GM23338 (cell line): ENCODE measurements around the gene IDS. TPM values are rescaled to one million over a fixed set of nuclear protein-coding genes. Genes with fewer than 3 reads are reported as not detected.

Source experiments
- ATAC-seq: fragments of 200-7000 bp; cut with Tn5 transposase; 3 replicates; pipeline ENCODE4 v1.9.1; 2020
- DNase-seq: peaks from one replicate; pipeline ENCODE4 v3.0.0-alpha.2; 2015; ENCODE audit warnings: low spot score
- H2AFZ ChIP-seq: fragments of 200-600 bp; sonication (generic); 2 replicates; pipeline ENCODE4 v1.8.0; 2016; ENCODE audit warnings: antibody characterized with exemption, mild to moderate bottlenecking, moderate library complexity
- H3F3A ChIP-seq: fragments of 200-600 bp; sonication (generic); replicated peaks from 2 replicates; pipeline ENCODE4 v1.8.0; 2017; ENCODE audit warnings: antibody characterized with exemption, mixed run types, low read depth
- H3K27ac ChIP-seq: fragments of 200-600 bp; sonication (generic); 2 replicates; pipeline ENCODE4 v1.6.1; 2016; ENCODE audit warnings: low read depth
- H3K27me3 ChIP-seq: fragments of 200-600 bp; sonication (generic); 2 replicates; pipeline ENCODE4 v1.8.0; 2016; ENCODE audit warnings: mild to moderate bottlenecking, mixed run types, moderate library complexity; ENCODE audit not compliant: insufficient read depth
- H3K36me3 ChIP-seq: fragments of 200-600 bp; sonication (generic); 2 replicates; pipeline ENCODE4 v1.8.0; 2016; ENCODE audit warnings: mild to moderate bottlenecking; ENCODE audit not compliant: insufficient read depth
- H3K4me1 ChIP-seq: fragments of 200-600 bp; sonication (generic); 2 replicates; pipeline ENCODE4 v1.8.0; 2016; ENCODE audit warnings: mild to moderate bottlenecking, moderate library complexity; ENCODE audit not compliant: insufficient read depth
- H3K4me2 ChIP-seq: fragments of 200-600 bp; sonication (generic); 2 replicates; pipeline ENCODE4 v1.7.1; 2017; ENCODE audit warnings: mixed run types
- H3K4me3 ChIP-seq: fragments of 200-600 bp; sonication (generic); 2 replicates; pipeline ENCODE4 v1.6.1; 2016; ENCODE audit warnings: mixed run types
- H3K79me2 ChIP-seq: fragments of 200-600 bp; sonication (generic); replicated peaks from 2 replicates; pipeline ENCODE4 v1.8.0; 2017; ENCODE audit warnings: mild to moderate bottlenecking; ENCODE audit not compliant: insufficient read depth
- H3K9me2 ChIP-seq: fragments of 200-600 bp; sonication (generic); 2 replicates; pipeline ENCODE4 v1.8.0; 2017; ENCODE audit not compliant: insufficient read depth
- H4K20me1 ChIP-seq: fragments of 200-600 bp; sonication (generic); replicated peaks from 2 replicates; pipeline ENCODE4 v1.8.0; 2017; ENCODE audit warnings: mild to moderate bottlenecking; ENCODE audit not compliant: insufficient read depth
- H3K27ac Mint-ChIP-seq: 2 replicates; pipeline ENCODE4 v1.8.0; 2020; ENCODE audit warnings: inconsistent platforms, mild to moderate bottlenecking, moderate library complexity, mixed read lengths
- H3K27me3 Mint-ChIP-seq: 3 replicates; pipeline ENCODE4 v1.8.0; 2022; ENCODE audit warnings: low read depth, mild to moderate bottlenecking, moderate library complexity, mixed read lengths, inconsistent platforms; ENCODE audit not compliant: insufficient read depth, poor library complexity
- H3K36me3 Mint-ChIP-seq: 3 replicates; pipeline ENCODE4 v1.8.0; 2021; ENCODE audit warnings: low read depth, mild to moderate bottlenecking, inconsistent platforms, moderate library complexity, mixed read lengths
- H3K4me1 Mint-ChIP-seq: 3 replicates; pipeline ENCODE4 v1.8.0; 2020; ENCODE audit warnings: mild to moderate bottlenecking, inconsistent platforms, mixed read lengths
- H3K4me3 Mint-ChIP-seq: 3 replicates; pipeline ENCODE4 v1.8.0; 2021; ENCODE audit warnings: moderate library complexity, mild to moderate bottlenecking, inconsistent platforms, mixed read lengths
- H3K9me3 Mint-ChIP-seq: 3 replicates; pipeline ENCODE4 v1.8.0; 2020; ENCODE audit warnings: moderate library complexity, mild to moderate bottlenecking, inconsistent platforms, mixed read lengths
- CREB1 ChIP-seq: fragments of 250-450 bp; sonication (Bioruptor Pico); IDR thresholded peaks from 2 replicates; pipeline ENCODE4 v1.5.0; 2020; ENCODE audit warnings: low read depth, mild to moderate bottlenecking, moderate library complexity
- EZH2 ChIP-seq: fragments of 200-600 bp; sonication (generic); IDR thresholded peaks from one replicate; pipeline ENCODE4 v1.8.0; 2017; ENCODE audit warnings: antibody characterized with exemption, mild to moderate bottlenecking, low read depth; ENCODE audit not compliant: unreplicated experiment
- EZH2phosphoT487 ChIP-seq: fragments of 200-600 bp; sonication (generic); IDR thresholded peaks from one replicate; pipeline ENCODE4 v1.8.1; 2018; ENCODE audit warnings: antibody characterized with exemption; ENCODE audit not compliant: unreplicated experiment
- JUNB ChIP-seq: IDR thresholded peaks from one replicate; pipeline ENCODE4 v1.6.1; 2016; ENCODE audit warnings: antibody characterized with exemption; ENCODE audit not compliant: unreplicated experiment
- NANOG ChIP-seq: IDR thresholded peaks from 2 replicates; pipeline ENCODE4 v1.6.1; 2016; ENCODE audit warnings: antibody characterized with exemption, borderline replicate concordance
- POLR2AphosphoS5 ChIP-seq: IDR thresholded peaks from 2 replicates; pipeline ENCODE4 v1.6.1; 2016; ENCODE audit warnings: antibody characterized with exemption, low read depth
- STAT1 ChIP-seq: IDR thresholded peaks from one replicate; pipeline ENCODE4 v1.6.1; 2016; ENCODE audit warnings: antibody characterized with exemption; ENCODE audit not compliant: unreplicated experiment
- ZNF114 ChIP-seq: fragments of 250-450 bp; sonication (Bioruptor Pico); IDR thresholded peaks from 2 replicates; pipeline ENCODE4 v1.5.0; 2020; ENCODE audit warnings: mild to moderate bottlenecking, moderate library complexity
- ZNF331 ChIP-seq: fragments of 250-450 bp; sonication (Bioruptor Pico); IDR thresholded peaks from 2 replicates; pipeline ENCODE4 v1.5.0; 2020; ENCODE audit warnings: low read depth, mild to moderate bottlenecking, moderate library complexity
- polyA plus RNA-seq: library from polyadenylated mRNA; unstranded; fragments of >200 nt; fragmentation: Nextera tagmentation; extraction: Ambion mirVana; gene quantifications from 2 replicates; pipeline ENCODE4 v1.2.1, GENCODE V29; 2016
- total RNA-seq: library from RNA; depleted of rRNA; stranded (reverse); fragments of >200 nt; shearing (Covaris generic); gene quantifications from 2 replicates; pipeline ENCODE4 v1.2.3, GENCODE V29; 2014
- TF ChIP-seq, protein P1 (sequence below): IDR thresholded peaks from 2 replicates; pipeline ENCODE4 v1.6.1; 2016; ENCODE audit warnings: antibody characterized with exemption
- TF ChIP-seq, protein P2 (sequence below): fragments of 250-450 bp; sonication (Bioruptor Pico); IDR thresholded peaks from 2 replicates; pipeline ENCODE4 v1.5.0; 2020; ENCODE audit warnings: mild to moderate bottlenecking, moderate library complexity
- TF ChIP-seq, protein P3 (sequence below), 2 experiments: fragments of 200-600 bp in 1 of 2; sonication (generic) in 1 of 2; conservative IDR thresholded peaks; 2 replicates each; pipeline versions ENCODE4 v1.5.1 to v1.6.1; 2016 to 2017; ENCODE audit warnings: antibody characterized with exemption in 2 of 2, low read depth in 2 of 2, mild to moderate bottlenecking in 2 of 2, moderate library complexity in 1 of 2
- TF ChIP-seq, protein P4 (sequence below): IDR thresholded peaks from one replicate; pipeline ENCODE4 v1.6.1; 2018; ENCODE audit warnings: antibody characterized with exemption; ENCODE audit not compliant: unreplicated experiment

The IDS gene
- total and polyA plus RNA-seq, 2 experiments from 2014 or later, result 8.2 to 12.3 TPM

DNA sequence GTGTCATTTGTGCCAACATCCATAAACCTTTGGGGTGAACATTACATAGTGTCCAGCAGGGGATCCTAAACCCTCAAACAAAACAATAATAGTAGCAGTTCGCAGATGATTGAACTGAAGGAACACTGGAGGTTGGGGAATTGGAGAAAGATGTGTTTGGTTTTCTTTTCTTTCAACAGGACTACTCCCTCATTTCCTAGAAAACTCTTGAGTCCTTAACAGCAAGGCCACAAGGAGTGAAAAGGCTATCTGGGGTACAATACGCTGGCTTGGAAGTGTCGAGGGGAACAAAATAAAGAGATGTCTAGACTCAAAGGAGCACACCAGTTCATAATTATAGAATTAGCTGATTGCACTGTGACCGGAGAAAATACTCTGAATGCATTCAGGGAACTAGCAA is 72.1 kb downstream of the IDS start:
- no peaks in the 10 kb centered on the region for H3K36me3 Mint-ChIP-seq
- no peaks in the 10 kb centered on the region; the same call in 2 of the 3 replicates for H3K4me1 Mint-ChIP-seq
- no peaks in the 10 kb centered on the region for H4K20me1 ChIP-seq
- H3F3A ChIP-seq, result no peaks in the 10 kb centered on the region
- no peak overlapping the region for H3K27ac Mint-ChIP-seq
- H3K79me2 ChIP-seq, result no peaks in the 10 kb centered on the region
- DNase-seq (no peak), ATAC-seq (no peak)
- no peak overlapping the region for H3K4me3 ChIP-seq
- H3K4me3 Mint-ChIP-seq, result no peak overlapping the region
- no peak overlapping the region for H3K4me2 ChIP-seq
- no peaks in the 10 kb centered on the region for H3K36me3 ChIP-seq
- H3K9me3 Mint-ChIP-seq, result peaks cover 3% of the 10 kb centered on the region; the same call in 2 of the 3 replicates
- TF ChIP-seq EZH2 (no peak), JUNB (no peak), POLR2AphosphoS5 (no peak), EZH2phosphoT487 (no peak), STAT1 (no peak), NANOG (no peak), ZNF331 (no peak), CREB1 (CRISPR knock-in tag) (no peak), ZNF114 (CRISPR knock-in tag) (no peak)
- TF ChIP-seq, protein P1, sequence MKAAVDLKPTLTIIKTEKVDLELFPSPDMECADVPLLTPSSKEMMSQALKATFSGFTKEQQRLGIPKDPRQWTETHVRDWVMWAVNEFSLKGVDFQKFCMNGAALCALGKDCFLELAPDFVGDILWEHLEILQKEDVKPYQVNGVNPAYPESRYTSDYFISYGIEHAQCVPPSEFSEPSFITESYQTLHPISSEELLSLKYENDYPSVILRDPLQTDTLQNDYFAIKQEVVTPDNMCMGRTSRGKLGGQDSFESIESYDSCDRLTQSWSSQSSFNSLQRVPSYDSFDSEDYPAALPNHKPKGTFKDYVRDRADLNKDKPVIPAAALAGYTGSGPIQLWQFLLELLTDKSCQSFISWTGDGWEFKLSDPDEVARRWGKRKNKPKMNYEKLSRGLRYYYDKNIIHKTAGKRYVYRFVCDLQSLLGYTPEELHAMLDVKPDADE, result no peak
- TF ChIP-seq, protein P2, sequence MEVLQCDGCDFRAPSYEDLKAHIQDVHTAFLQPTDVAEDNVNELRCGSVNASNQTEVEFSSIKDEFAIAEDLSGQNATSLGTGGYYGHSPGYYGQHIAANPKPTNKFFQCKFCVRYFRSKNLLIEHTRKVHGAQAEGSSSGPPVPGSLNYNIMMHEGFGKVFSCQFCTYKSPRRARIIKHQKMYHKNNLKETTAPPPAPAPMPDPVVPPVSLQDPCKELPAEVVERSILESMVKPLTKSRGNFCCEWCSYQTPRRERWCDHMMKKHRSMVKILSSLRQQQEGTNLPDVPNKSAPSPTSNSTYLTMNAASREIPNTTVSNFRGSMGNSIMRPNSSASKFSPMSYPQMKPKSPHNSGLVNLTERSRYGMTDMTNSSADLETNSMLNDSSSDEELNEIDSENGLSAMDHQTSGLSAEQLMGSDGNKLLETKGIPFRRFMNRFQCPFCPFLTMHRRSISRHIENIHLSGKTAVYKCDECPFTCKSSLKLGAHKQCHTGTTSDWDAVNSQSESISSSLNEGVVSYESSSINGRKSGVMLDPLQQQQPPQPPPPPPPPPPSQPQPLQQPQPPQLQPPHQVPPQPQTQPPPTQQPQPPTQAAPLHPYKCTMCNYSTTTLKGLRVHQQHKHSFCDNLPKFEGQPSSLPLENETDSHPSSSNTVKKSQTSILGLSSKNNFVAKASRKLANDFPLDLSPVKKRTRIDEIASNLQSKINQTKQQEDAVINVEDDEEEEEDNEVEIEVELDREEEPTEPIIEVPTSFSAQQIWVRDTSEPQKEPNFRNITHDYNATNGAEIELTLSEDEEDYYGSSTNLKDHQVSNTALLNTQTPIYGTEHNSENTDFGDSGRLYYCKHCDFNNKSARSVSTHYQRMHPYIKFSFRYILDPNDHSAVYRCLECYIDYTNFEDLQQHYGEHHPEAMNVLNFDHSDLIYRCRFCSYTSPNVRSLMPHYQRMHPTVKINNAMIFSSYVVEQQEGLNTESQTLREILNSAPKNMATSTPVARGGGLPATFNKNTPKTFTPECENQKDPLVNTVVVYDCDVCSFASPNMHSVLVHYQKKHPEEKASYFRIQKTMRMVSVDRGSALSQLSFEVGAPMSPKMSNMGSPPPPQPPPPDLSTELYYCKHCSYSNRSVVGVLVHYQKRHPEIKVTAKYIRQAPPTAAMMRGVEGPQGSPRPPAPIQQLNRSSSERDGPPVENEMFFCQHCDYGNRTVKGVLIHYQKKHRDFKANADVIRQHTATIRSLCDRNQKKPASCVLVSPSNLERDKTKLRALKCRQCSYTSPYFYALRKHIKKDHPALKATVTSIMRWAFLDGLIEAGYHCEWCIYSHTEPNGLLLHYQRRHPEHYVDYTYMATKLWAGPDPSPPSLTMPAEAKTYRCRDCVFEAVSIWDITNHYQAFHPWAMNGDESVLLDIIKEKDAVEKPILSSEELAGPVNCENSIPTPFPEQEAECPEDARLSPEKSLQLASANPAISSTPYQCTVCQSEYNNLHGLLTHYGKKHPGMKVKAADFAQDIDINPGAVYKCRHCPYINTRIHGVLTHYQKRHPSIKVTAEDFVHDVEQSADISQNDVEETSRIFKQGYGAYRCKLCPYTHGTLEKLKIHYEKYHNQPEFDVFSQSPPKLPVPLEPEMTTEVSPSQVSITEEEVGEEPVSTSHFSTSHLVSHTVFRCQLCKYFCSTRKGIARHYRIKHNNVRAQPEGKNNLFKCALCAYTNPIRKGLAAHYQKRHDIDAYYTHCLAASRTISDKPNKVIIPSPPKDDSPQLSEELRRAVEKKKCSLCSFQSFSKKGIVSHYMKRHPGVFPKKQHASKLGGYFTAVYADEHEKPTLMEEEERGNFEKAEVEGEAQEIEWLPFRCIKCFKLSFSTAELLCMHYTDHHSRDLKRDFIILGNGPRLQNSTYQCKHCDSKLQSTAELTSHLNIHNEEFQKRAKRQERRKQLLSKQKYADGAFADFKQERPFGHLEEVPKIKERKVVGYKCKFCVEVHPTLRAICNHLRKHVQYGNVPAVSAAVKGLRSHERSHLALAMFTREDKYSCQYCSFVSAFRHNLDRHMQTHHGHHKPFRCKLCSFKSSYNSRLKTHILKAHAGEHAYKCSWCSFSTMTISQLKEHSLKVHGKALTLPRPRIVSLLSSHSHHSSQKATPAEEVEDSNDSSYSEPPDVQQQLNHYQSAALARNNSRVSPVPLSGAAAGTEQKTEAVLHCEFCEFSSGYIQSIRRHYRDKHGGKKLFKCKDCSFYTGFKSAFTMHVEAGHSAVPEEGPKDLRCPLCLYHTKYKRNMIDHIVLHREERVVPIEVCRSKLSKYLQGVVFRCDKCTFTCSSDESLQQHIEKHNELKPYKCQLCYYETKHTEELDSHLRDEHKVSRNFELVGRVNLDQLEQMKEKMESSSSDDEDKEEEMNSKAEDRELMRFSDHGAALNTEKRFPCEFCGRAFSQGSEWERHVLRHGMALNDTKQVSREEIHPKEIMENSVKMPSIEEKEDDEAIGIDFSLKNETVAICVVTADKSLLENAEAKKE (CRISPR knock-in tag), result no peak
- TF ChIP-seq, protein P3, sequence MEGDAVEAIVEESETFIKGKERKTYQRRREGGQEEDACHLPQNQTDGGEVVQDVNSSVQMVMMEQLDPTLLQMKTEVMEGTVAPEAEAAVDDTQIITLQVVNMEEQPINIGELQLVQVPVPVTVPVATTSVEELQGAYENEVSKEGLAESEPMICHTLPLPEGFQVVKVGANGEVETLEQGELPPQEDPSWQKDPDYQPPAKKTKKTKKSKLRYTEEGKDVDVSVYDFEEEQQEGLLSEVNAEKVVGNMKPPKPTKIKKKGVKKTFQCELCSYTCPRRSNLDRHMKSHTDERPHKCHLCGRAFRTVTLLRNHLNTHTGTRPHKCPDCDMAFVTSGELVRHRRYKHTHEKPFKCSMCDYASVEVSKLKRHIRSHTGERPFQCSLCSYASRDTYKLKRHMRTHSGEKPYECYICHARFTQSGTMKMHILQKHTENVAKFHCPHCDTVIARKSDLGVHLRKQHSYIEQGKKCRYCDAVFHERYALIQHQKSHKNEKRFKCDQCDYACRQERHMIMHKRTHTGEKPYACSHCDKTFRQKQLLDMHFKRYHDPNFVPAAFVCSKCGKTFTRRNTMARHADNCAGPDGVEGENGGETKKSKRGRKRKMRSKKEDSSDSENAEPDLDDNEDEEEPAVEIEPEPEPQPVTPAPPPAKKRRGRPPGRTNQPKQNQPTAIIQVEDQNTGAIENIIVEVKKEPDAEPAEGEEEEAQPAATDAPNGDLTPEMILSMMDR (conservative IDR thresholded peaks at IDR 0.05; ENCODE audit: low read depth in 2 of 2), result no peak
- TF ChIP-seq, protein P4, sequence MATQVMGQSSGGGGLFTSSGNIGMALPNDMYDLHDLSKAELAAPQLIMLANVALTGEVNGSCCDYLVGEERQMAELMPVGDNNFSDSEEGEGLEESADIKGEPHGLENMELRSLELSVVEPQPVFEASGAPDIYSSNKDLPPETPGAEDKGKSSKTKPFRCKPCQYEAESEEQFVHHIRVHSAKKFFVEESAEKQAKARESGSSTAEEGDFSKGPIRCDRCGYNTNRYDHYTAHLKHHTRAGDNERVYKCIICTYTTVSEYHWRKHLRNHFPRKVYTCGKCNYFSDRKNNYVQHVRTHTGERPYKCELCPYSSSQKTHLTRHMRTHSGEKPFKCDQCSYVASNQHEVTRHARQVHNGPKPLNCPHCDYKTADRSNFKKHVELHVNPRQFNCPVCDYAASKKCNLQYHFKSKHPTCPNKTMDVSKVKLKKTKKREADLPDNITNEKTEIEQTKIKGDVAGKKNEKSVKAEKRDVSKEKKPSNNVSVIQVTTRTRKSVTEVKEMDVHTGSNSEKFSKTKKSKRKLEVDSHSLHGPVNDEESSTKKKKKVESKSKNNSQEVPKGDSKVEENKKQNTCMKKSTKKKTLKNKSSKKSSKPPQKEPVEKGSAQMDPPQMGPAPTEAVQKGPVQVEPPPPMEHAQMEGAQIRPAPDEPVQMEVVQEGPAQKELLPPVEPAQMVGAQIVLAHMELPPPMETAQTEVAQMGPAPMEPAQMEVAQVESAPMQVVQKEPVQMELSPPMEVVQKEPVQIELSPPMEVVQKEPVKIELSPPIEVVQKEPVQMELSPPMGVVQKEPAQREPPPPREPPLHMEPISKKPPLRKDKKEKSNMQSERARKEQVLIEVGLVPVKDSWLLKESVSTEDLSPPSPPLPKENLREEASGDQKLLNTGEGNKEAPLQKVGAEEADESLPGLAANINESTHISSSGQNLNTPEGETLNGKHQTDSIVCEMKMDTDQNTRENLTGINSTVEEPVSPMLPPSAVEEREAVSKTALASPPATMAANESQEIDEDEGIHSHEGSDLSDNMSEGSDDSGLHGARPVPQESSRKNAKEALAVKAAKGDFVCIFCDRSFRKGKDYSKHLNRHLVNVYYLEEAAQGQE, result no peak
- no peak overlapping the region for H2AFZ ChIP-seq
- no peak overlapping the region for H3K27ac ChIP-seq
- H3K27me3 ChIP-seq, result no peaks in the 10 kb centered on the region
- H3K9me2 ChIP-seq, result no peaks in the 10 kb centered on the region
- no peaks in the 10 kb centered on the region for H3K27me3 Mint-ChIP-seq
- no peaks in the 10 kb centered on the region for H3K4me1 ChIP-seq
